Fibroblast of skin of left quadriceps (primary cell): ENCODE results near the gene TMEM245.
A peak's percentile ranks its signal among the peaks of the same experiment; 100 is the strongest.

Source experiments
- DNase-seq, 2 experiments: peaks; one replicate each; pipeline ENCODE4 v3.0.0-alpha.2; 2013; ENCODE audit warnings: low read depth in 2 of 2

The TMEM245 gene

GRCh38 chr9:109119439-109120203 lies at the start of gene TMEM245:
TSS of gene TMEM245 (minus strand) at chr9:109119947. CDS start at chr9:109119913, 34 bp downstream.
- peak; percentile 99 for DNase-seq

- no peak for DNase-seq
Observed at GRCh38 chr9:109168170-109168569, 48.4 kb upstream of the TMEM245 start.

- DNase-seq = no peak
Observed at GRCh38 chr9:109167716-109168115, 48.0 kb upstream of the TMEM245 start.

DNA sequence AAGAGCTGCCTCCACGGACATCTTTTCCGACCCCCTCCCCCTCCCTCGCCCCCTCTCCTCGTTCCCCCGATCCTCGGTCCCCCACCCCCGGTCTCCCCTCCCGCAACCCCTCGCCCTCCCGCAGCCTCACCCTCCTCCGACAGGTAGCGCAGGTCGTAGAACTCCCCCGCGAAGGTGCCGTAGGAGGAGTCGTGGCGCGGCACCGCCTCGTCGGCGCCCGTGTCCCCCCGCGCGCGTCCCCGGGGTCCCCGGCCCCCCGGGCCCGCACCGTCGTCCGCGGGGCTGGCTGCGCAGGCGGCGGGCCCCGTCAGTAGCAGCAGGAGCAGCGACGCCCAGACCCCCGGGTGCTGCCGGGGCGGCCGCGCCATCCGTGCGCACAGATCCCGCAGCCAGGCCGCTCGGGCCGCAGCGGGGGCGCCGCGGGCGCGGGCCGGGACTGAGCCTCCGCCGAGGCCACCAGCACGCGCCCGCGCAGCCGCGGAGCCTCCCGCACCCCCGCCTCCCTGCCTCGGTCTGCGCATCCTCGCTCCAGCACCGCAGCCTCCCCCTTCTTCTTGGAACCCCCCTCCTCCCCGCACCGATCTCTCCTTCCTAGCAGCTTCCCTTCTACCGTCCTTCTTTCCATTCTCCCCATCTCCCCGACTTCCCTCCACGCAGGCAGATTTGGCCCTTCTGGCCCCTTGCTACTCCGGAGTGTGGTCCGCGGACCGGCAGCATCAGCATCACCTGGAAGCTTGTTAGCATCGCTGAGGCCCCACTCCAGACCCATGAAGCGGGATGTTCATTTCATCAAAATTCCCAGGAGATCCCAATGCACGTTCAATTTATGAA lies 47.2 kb upstream of the TMEM245 start, which contains the start of gene FRRS1L:
Gene FRRS1L, minus strand, starts transcription at position 479 of the 831 bp plus-strand sequence. Its CDS starts 111 bp downstream, at position 368.
- no peak for DNase-seq

DNA sequence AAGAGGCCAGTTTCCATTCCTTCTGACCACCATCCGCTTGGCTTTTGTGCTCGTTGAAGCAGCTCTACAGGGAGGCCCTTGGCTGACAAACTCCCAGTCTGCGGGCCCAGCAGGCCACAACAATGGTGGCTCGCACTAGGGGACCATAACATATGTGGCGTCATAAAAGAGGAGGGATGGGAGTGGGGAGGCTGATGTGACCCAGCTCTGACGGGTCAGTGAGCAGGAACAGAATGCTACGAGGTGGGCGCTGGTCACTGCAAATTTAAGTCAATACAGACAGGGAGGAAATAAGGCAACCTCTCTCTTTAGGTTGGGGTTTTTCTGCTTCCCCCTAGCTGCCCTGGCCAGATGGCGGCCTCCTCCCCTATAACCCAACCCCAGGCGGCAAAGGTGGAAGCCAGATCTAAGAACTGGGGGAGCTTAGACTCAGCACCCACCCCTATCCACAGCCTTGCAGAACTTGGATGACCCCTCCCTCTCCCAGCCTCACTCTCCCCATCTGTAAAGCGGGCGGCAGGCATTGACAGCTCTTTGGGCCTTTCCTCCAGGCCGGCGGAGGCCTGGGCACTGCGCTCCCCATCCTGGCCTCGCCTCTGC lies 46.5 kb upstream of the TMEM245 start:
- no peak for DNase-seq

- no peak for DNase-seq
Observed at GRCh38 chr9:109164042-109164441, 44.3 kb upstream of the TMEM245 start.

- DNase-seq = no peak
Observed at GRCh38 chr9:109163194-109163593, 43.4 kb upstream of the TMEM245 start.

DNA sequence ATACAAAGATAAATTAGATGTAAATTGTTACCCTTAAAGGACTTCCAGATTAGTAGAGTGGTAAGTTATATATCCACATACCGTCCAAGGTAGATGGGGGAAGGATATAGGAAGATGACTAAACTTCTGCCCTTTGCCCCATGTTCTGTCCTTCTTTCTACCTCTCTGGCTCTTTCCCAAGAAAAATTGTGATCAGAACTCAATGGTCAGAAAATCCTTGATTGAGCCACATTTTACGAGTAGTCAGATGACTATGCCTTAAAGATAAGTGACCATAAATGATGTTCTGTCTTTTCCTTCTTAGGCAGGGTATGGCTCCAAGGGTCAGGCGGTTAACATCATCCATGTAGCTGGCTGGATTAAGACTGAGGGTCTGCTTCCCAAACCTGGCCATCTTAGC lies 42.9 kb upstream of the TMEM245 start:
- no peak for DNase-seq

- no peak for DNase-seq
Observed at GRCh38 chr9:109161471-109161870, 41.7 kb upstream of the TMEM245 start.

DNA sequence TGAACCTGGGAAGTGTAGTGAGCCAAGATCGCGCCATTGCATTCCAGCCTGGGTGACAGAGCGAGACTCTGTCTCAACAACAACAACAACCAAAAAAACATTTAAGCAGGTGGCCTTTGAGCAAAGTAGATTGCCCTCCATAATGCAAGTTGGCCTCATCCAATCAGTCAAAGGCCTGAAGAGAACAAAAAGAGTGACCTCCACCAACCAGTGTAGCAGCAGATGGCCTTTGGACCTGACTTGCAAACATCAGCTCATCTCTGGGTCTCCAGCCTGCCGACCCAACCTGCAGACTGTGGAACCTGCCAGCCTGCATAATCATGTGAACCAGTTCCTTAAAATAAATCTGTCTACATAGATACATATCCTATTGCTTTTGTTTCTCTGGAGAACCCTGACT lies 39.8 kb upstream of the TMEM245 start:
- no peak for DNase-seq

DNA sequence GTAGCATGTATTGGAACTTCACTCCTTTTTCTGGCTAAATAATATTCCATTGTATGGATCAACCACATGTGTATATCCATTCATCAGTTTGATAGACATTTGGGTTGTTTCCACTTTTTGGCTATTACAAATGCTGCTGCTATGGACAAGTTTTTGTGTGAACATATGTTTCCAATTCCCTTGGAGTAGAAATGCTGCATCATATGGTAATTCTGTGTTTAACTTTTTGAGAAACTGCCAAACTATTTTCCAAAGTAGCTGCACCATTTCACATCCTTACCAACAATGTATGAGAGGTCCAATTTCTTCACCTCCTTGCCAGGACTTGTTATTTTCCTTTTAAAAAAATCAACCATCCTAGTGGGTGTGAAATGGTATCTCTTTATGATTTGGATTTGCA lies 38.9 kb upstream of the TMEM245 start:
- DNase-seq = peak; percentile 69

DNA sequence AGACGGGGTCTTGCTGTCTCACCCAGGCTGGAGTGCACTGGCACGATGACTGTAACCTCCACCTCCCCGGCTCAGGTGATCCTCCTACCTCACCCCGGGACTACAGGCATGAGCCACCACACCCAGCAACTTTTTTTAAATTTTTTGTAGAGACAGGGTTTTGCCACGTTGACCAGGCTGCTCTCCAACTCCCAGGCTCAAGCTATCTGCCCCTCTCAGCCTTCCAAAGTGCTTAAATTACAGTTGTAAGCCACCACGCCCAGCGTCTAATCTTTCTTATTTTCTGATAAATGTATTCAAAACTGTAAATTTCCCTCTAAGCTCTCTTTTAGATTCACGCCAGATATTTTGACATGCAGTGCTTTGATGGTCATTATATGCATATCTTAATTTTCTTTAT lies 37.0 kb upstream of the TMEM245 start:
- no peak for DNase-seq

- no peak for DNase-seq
Observed at GRCh38 chr9:109150925-109151545, 31.3 kb upstream of the TMEM245 start.

GRCh38 chr9:109149722-109150121 lies 30.0 kb upstream of the TMEM245 start:
- DNase-seq = no peak

- DNase-seq = no peak
Observed at GRCh38 chr9:109149089-109149488, 29.3 kb upstream of the TMEM245 start.

DNA sequence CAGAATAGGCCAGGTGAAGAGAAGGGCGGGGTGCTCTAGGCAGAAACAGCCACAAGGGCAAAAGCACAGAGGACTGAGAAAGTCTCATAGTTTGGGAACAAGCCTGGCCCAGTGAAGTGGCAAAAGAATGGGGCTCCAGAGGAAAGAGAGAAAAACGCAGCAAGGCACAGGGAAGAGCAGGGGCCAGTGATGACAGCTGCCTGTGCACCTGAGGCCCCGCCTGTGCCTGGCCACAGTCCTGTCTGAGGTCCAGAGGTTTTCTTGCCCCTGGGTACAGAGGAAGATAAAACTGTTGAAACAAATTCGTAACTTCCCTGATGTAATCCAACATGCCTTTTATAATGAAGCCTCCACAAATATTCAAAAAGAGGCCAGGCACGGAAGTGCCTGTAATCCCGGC lies 25.3 kb upstream of the TMEM245 start:
- no peak for DNase-seq

GRCh38 chr9:109143881-109144562 lies 24.3 kb upstream of the TMEM245 start:
- DNase-seq = no peak

GRCh38 chr9:109141375-109141774 lies 21.6 kb upstream of the TMEM245 start:
- DNase-seq = no peak

DNA sequence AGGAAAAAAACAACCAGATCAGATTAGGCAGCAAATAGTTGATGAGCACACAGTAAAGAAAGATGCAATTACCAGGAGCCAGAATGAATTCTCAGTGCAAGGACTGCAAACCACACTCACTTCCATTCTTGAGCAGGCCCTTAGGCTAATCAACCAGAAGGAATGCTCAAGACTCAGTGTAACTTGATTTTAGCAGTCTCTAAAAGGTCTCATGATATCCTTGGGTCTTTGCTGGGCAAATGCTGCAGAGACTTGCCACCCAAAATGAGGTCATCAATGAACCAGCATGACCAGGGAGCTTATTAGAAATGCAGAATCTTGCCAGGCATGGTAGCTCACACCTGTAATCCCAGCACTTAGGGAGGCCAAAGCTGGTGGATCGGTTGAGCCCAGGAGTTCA lies 20.1 kb upstream of the TMEM245 start:
- DNase-seq = no peak

DNA sequence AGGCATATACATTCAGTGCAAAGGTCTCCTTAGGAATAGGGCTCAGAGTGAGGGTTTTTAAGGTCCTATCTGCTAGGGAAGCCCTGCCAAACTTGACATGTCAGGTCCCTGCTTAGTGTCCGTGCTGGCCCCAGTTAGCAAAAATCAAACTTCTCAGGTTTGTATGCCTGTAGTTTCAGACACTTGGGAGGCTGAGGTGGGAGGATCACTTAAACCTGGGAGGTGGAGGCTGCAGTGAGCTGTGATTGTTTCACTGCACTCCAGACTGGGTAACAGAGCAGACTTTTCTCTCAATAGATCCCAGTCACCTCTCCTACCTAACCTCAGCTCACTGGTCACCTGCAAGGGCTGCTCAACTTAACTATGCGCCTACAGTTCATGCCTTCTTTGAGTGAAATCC lies 18.7 kb upstream of the TMEM245 start:
- DNase-seq = no peak

GRCh38 chr9:109134167-109134578 lies 14.4 kb upstream of the TMEM245 start:
- DNase-seq = no peak
